Astrocyte (in vitro differentiated cells and primary cell): ENCODE results near the gene MEG3. TPM values are rescaled to one million over a fixed set of nuclear protein-coding genes. Genes with fewer than 3 reads are reported as not detected.

Experiments
- DNase-seq: peaks from one replicate; pipeline ENCODE4 v3.0.0-alpha.2; 2010; ENCODE audit warnings: low read depth
- FAIRE-seq: peaks from 2 replicates; lab custom pipeline; 2011; peaks lifted over from hg19 to GRCh38; lab: Jason Lieb, UNC
- H2AFZ ChIP-seq: 2 replicates; pipeline ENCODE4 v1.6.0; 2012; ENCODE audit warnings: low read depth, low read length, inconsistent platforms
- H3K27ac ChIP-seq: 2 replicates; pipeline ENCODE4 v1.5.1; 2011; ENCODE audit warnings: low read depth, low read length, inconsistent platforms
- H3K27me3 ChIP-seq: 2 replicates; pipeline ENCODE4 v1.6.0; 2011; ENCODE audit warnings: low read length, inconsistent platforms; ENCODE audit not compliant: insufficient read depth
- H3K36me3 ChIP-seq: 2 replicates; pipeline ENCODE4 v1.5.1; 2011; ENCODE audit warnings: low read length, inconsistent platforms; ENCODE audit not compliant: insufficient read depth
- H3K4me1 ChIP-seq: 2 replicates; pipeline ENCODE4 v1.5.1; 2011; ENCODE audit warnings: low read length, inconsistent platforms; ENCODE audit not compliant: insufficient read depth
- H3K4me2 ChIP-seq: 2 replicates; pipeline ENCODE4 v1.6.0; 2012; ENCODE audit warnings: low read length, inconsistent platforms
- H3K4me3 ChIP-seq: 2 replicates; pipeline ENCODE4 v1.5.1; 2011; ENCODE audit warnings: low read depth, mild to moderate bottlenecking, low read length, inconsistent platforms; ENCODE audit not compliant: insufficient read depth
- H3K79me2 ChIP-seq: 2 replicates; pipeline ENCODE4 v1.6.0; 2012; ENCODE audit warnings: mild to moderate bottlenecking, low read length, inconsistent platforms; ENCODE audit not compliant: insufficient read depth
- H3K9ac ChIP-seq: 2 replicates; pipeline ENCODE4 v1.6.0; 2012; ENCODE audit warnings: mild to moderate bottlenecking, low read length, inconsistent platforms
- H3K9me3 ChIP-seq: 2 replicates; pipeline ENCODE4 v1.5.1; 2012; ENCODE audit warnings: low read depth, mild to moderate bottlenecking, low read length, inconsistent platforms; ENCODE audit not compliant: insufficient read depth
- H4K20me1 ChIP-seq: 2 replicates; pipeline ENCODE4 v1.6.0; 2012; ENCODE audit warnings: low read length, inconsistent platforms; ENCODE audit not compliant: insufficient read depth
- H3K27ac Mint-ChIP-seq: one replicate; pipeline ENCODE4 v1.8.0; 2021; ENCODE audit warnings: mild to moderate bottlenecking, mixed read lengths; ENCODE audit not compliant: unreplicated experiment
- H3K27me3 Mint-ChIP-seq: one replicate; pipeline ENCODE4 v1.8.0; 2021; ENCODE audit warnings: low read depth, mixed read lengths; ENCODE audit not compliant: unreplicated experiment
- H3K36me3 Mint-ChIP-seq: one replicate; pipeline ENCODE4 v1.8.0; 2021; ENCODE audit warnings: low read depth, mixed read lengths; ENCODE audit not compliant: unreplicated experiment
- H3K4me1 Mint-ChIP-seq: one replicate; pipeline ENCODE4 v1.8.0; 2021; ENCODE audit warnings: low read depth, mixed read lengths; ENCODE audit not compliant: unreplicated experiment
- H3K4me3 Mint-ChIP-seq: one replicate; pipeline ENCODE4 v1.8.0; 2021; ENCODE audit warnings: mild to moderate bottlenecking, moderate library complexity, mixed read lengths; ENCODE audit not compliant: unreplicated experiment
- H3K9me3 Mint-ChIP-seq: one replicate; pipeline ENCODE4 v1.8.0; 2021; ENCODE audit warnings: mild to moderate bottlenecking, mixed read lengths; ENCODE audit not compliant: unreplicated experiment
- CTCF ChIP-seq: IDR thresholded peaks from 2 replicates; pipeline ENCODE4 v1.5.1; 2011; ENCODE audit warnings: low read depth, mild to moderate bottlenecking, inconsistent platforms, low read length, moderate library complexity; ENCODE audit not compliant: insufficient read depth
- EZH2 ChIP-seq: IDR thresholded peaks from 2 replicates; pipeline ENCODE4 v1.6.1; 2012; ENCODE audit warnings: mild to moderate bottlenecking, low read length, inconsistent platforms; ENCODE audit not compliant: insufficient read depth
- total RNA-seq: library from RNA; stranded (reverse); gene quantifications from 2 replicates; pipeline ENCODE4 v1.2.1, GENCODE V29; 2021

MEG3 gene
- total RNA-seq, 1 donor from 2014 or later = not detected

- no peak overlapping the region for H3K9ac ChIP-seq
- DNase-seq (no peak), FAIRE-seq (no peak)
- H3K27ac ChIP-seq = no peak overlapping the region
- no peaks in the 10 kb centered on the region for H3K4me1 ChIP-seq
- peaks cover 32% of the 10 kb centered on the region for H3K9me3 Mint-ChIP-seq
- TF ChIP-seq EZH2 = no peak
- TF ChIP-seq CTCF = no peak
- no peaks in the 10 kb centered on the region for H3K9me3 ChIP-seq
- no peak overlapping the region for H3K4me3 Mint-ChIP-seq
- peaks cover 28% of the 10 kb centered on the region for H3K36me3 ChIP-seq
- no peak overlapping the region for H2AFZ ChIP-seq
- no peak overlapping the region for H3K27ac Mint-ChIP-seq
- peaks cover 89% of the 10 kb centered on the region for H4K20me1 ChIP-seq
- H3K27me3 ChIP-seq = no peaks in the 10 kb centered on the region
- H3K27me3 Mint-ChIP-seq = peaks cover 37% of the 10 kb centered on the region
- no peak overlapping the region for H3K4me3 ChIP-seq
- H3K4me1 Mint-ChIP-seq = no peaks in the 10 kb centered on the region
- H3K4me2 ChIP-seq = no peak overlapping the region
- peaks cover 7% of the 10 kb centered on the region for H3K36me3 Mint-ChIP-seq
- H3K79me2 ChIP-seq = peaks cover 54% of the 10 kb centered on the region
Observed at GRCh38 chr14:100883789-100884101, 57.8 kb downstream of the MEG3 start.

GRCh38 chr14:100884456-100884855 lies 58.5 kb downstream of the MEG3 start:
- Mint-ChIP-seq H3K9me3 (peaks cover 32% of the 10 kb centered on the region), H3K27ac (no peak overlapping the region), H3K27me3 (peaks cover 41% of the 10 kb centered on the region), H3K4me3 (no peak overlapping the region), H3K36me3 (peaks cover 7% of the 10 kb centered on the region), H3K4me1 (no peaks in the 10 kb centered on the region)
- Histone ChIP-seq H3K27me3 (no peaks in the 10 kb centered on the region), H3K4me3 (no peak overlapping the region), H3K27ac (no peak overlapping the region), H3K9me3 (no peaks in the 10 kb centered on the region), H2AFZ (no peak overlapping the region), H3K9ac (no peak overlapping the region), H4K20me1 (peaks cover 88% of the 10 kb centered on the region), H3K36me3 (peaks cover 28% of the 10 kb centered on the region), H3K4me2 (no peak overlapping the region), H3K4me1 (no peaks in the 10 kb centered on the region), H3K79me2 (peaks cover 47% of the 10 kb centered on the region)
- no peak for DNase-seq
- FAIRE-seq = no peak
- no peak for TF ChIP-seq EZH2
- TF ChIP-seq CTCF = no peak

- Histone ChIP-seq H3K36me3 (peaks cover 28% of the 10 kb centered on the region), H3K9me3 (no peaks in the 10 kb centered on the region), H3K9ac (no peak overlapping the region), H3K79me2 (peaks cover 42% of the 10 kb centered on the region), H3K4me3 (no peak overlapping the region), H3K4me2 (no peak overlapping the region), H3K27me3 (no peaks in the 10 kb centered on the region), H3K27ac (no peak overlapping the region), H2AFZ (no peak overlapping the region), H4K20me1 (peaks cover 86% of the 10 kb centered on the region), H3K4me1 (no peaks in the 10 kb centered on the region)
- Mint-ChIP-seq H3K36me3 (peaks cover 7% of the 10 kb centered on the region), H3K27ac (no peak overlapping the region), H3K4me1 (no peaks in the 10 kb centered on the region), H3K4me3 (no peak overlapping the region), H3K9me3 (peaks cover 31% of the 10 kb centered on the region), H3K27me3 (peaks cover 42% of the 10 kb centered on the region)
- DNase-seq (no peak), FAIRE-seq (no peak)
- TF ChIP-seq CTCF (no peak), EZH2 (no peak)
Observed at GRCh38 chr14:100885196-100885595, 59.3 kb downstream of the MEG3 start.
